ENCODE data around the gene COL6A2. TPM values are rescaled to one million over a fixed set of nuclear protein-coding genes. Genes with fewer than 3 reads are reported as not detected.
A peak's percentile ranks its signal among the peaks of the same experiment; 100 is the strongest.

The COL6A2 gene
- total and polyA plus RNA-seq, 4 donors = 88.8 to 466 (median 185) TPM

- no peaks in the 10 kb centered on the region for H3K9me3 ChIP-seq (ENCODE audit: control insufficient read depth, insufficient read depth, low read length)
- H3K27me3 ChIP-seq (ENCODE audit: control insufficient read depth, insufficient read depth, low read length) = no peaks in the 10 kb centered on the region
- no peak for DNase-seq (ENCODE audit: low read depth in 4 of 6, low spot score in 6 of 6)
- 91% methylated on average over 26 of the region's 27 CpGs for WGBS (ENCODE audit: insufficient coverage)
- H3K27ac ChIP-seq (ENCODE audit: low read depth, low read length) = no peak overlapping the region
- H3K36me3 ChIP-seq (ENCODE audit: control insufficient read depth, insufficient read depth, low read length) = peaks cover 25% of the 10 kb centered on the region
- no peak overlapping the region for H3K4me3 ChIP-seq (ENCODE audit: low read depth, low read length)
- H3K4me1 ChIP-seq (ENCODE audit: control insufficient read depth, insufficient read depth, low read length) = no peaks in the 10 kb centered on the region
These were observed 32.1 kb downstream of the COL6A2 start for GRCh38 chr21:46129846-46130651.

GRCh38 chr21:46130831-46131587, 33.1 kb downstream of the COL6A2 start:
- no peak overlapping the region for H3K27ac ChIP-seq (ENCODE audit: low read depth, low read length)
- no peak overlapping the region for H3K4me3 ChIP-seq (ENCODE audit: low read depth, low read length)
- no peaks in the 10 kb centered on the region for H3K27me3 ChIP-seq (ENCODE audit: control insufficient read depth, insufficient read depth, low read length)
- no peaks in the 10 kb centered on the region for H3K9me3 ChIP-seq (ENCODE audit: control insufficient read depth, insufficient read depth, low read length)
- no peaks in the 10 kb centered on the region for H3K4me1 ChIP-seq (ENCODE audit: control insufficient read depth, insufficient read depth, low read length)
- no peak for DNase-seq (ENCODE audit: low read depth in 4 of 6, low spot score in 6 of 6)
- WGBS (ENCODE audit: insufficient coverage) = 87% methylated on average over 21 of the region's 22 CpGs
- peaks cover 16% of the 10 kb centered on the region for H3K36me3 ChIP-seq (ENCODE audit: control insufficient read depth, insufficient read depth, low read length)

- peaks cover 11% of the 10 kb centered on the region for H3K36me3 ChIP-seq (ENCODE audit: control insufficient read depth, insufficient read depth, low read length)
- H3K4me3 ChIP-seq (ENCODE audit: low read depth, low read length) = no peak overlapping the region
- WGBS (ENCODE audit: insufficient coverage) = 99% methylated on average over 4 of the region's 4 CpGs
- H3K27me3 ChIP-seq (ENCODE audit: control insufficient read depth, insufficient read depth, low read length) = no peaks in the 10 kb centered on the region
- DNase-seq (ENCODE audit: low read depth in 4 of 6, low spot score in 6 of 6) = no peak
- H3K27ac ChIP-seq (ENCODE audit: low read depth, low read length) = no peak overlapping the region
- H3K9me3 ChIP-seq (ENCODE audit: control insufficient read depth, insufficient read depth, low read length) = no peaks in the 10 kb centered on the region
- H3K4me1 ChIP-seq (ENCODE audit: control insufficient read depth, insufficient read depth, low read length) = peaks cover 4% of the 10 kb centered on the region
These were observed 33.6 kb downstream of the COL6A2 start for GRCh38 chr21:46131588-46131837.

GRCh38 chr21:46131838-46132651, 34.1 kb downstream of the COL6A2 start:
- WGBS (ENCODE audit: insufficient coverage) = 96% methylated on average over 81 of the region's 85 CpGs
- Histone ChIP-seq H3K36me3 (ENCODE audit: control insufficient read depth, insufficient read depth, low read length) (peaks cover 8% of the 10 kb centered on the region), H3K27ac (ENCODE audit: low read depth, low read length) (no peak overlapping the region), H3K4me3 (ENCODE audit: low read depth, low read length) (no peak overlapping the region), H3K27me3 (ENCODE audit: control insufficient read depth, insufficient read depth, low read length) (no peaks in the 10 kb centered on the region), H3K9me3 (ENCODE audit: control insufficient read depth, insufficient read depth, low read length) (no peaks in the 10 kb centered on the region), H3K4me1 (ENCODE audit: control insufficient read depth, insufficient read depth, low read length) (peaks cover 8% of the 10 kb centered on the region)
- DNase-seq (ENCODE audit: low read depth in 4 of 6, low spot score in 6 of 6) = no peak

- no peak overlapping the region for H3K4me3 ChIP-seq (ENCODE audit: low read depth, low read length)
These were observed 38.0 kb downstream of the COL6A2 start for GRCh38 chr21:46135782-46136395.

GRCh38 chr21:46136739-46137349, 38.9 kb downstream of the COL6A2 start:
- Histone ChIP-seq H3K36me3 (ENCODE audit: control insufficient read depth, insufficient read depth, low read length) (peaks cover 8% of the 10 kb centered on the region), H3K4me1 (ENCODE audit: control insufficient read depth, insufficient read depth, low read length) (peaks cover 8% of the 10 kb centered on the region), H3K4me3 (ENCODE audit: low read depth, low read length) (no peak overlapping the region), H3K27ac (ENCODE audit: low read depth, low read length) (no peak overlapping the region), H3K27me3 (ENCODE audit: control insufficient read depth, insufficient read depth, low read length) (no peaks in the 10 kb centered on the region), H3K9me3 (ENCODE audit: control insufficient read depth, insufficient read depth, low read length) (no peaks in the 10 kb centered on the region)
- DNase-seq (ENCODE audit: low read depth in 4 of 6, low spot score in 6 of 6) = no peak
- 72% methylated on average over 22 of the region's 22 CpGs for WGBS (ENCODE audit: insufficient coverage)

More at GRCh38 chr21:46135782-46136395, 38.0 kb downstream of the COL6A2 start:
- WGBS (ENCODE audit: insufficient coverage) = 75% methylated on average over 1 of the region's 7 CpGs
- DNase-seq (ENCODE audit: low read depth in 4 of 6, low spot score in 6 of 6) = peak in 1 of 6 donors; percentile 76
- Histone ChIP-seq H3K27ac (ENCODE audit: low read depth, low read length) (no peak overlapping the region), H3K36me3 (ENCODE audit: control insufficient read depth, insufficient read depth, low read length) (peaks cover 8% of the 10 kb centered on the region), H3K4me1 (ENCODE audit: control insufficient read depth, insufficient read depth, low read length) (peaks cover 8% of the 10 kb centered on the region), H3K9me3 (ENCODE audit: control insufficient read depth, insufficient read depth, low read length) (no peaks in the 10 kb centered on the region), H3K27me3 (ENCODE audit: control insufficient read depth, insufficient read depth, low read length) (no peaks in the 10 kb centered on the region)

- no peaks in the 10 kb centered on the region for H3K9me3 ChIP-seq (ENCODE audit: control insufficient read depth, insufficient read depth, low read length)
- no peak overlapping the region for H3K4me3 ChIP-seq (ENCODE audit: low read depth, low read length)
- H3K4me1 ChIP-seq (ENCODE audit: control insufficient read depth, insufficient read depth, low read length) = peaks cover 8% of the 10 kb centered on the region
- H3K27ac ChIP-seq (ENCODE audit: low read depth, low read length) = no peak overlapping the region
- H3K36me3 ChIP-seq (ENCODE audit: control insufficient read depth, insufficient read depth, low read length) = peaks cover 5% of the 10 kb centered on the region
- no peaks in the 10 kb centered on the region for H3K27me3 ChIP-seq (ENCODE audit: control insufficient read depth, insufficient read depth, low read length)
- 83% methylated on average over 7 of the region's 7 CpGs for WGBS (ENCODE audit: insufficient coverage)
- no peak for DNase-seq (ENCODE audit: low read depth in 4 of 6, low spot score in 6 of 6)
These were observed 40.0 kb downstream of the COL6A2 start for GRCh38 chr21:46137908-46138307.

GRCh38 chr21:46138383-46138970, 40.6 kb downstream of the COL6A2 start:
- no peaks in the 10 kb centered on the region for H3K9me3 ChIP-seq (ENCODE audit: control insufficient read depth, insufficient read depth, low read length)
- peaks cover 5% of the 10 kb centered on the region for H3K36me3 ChIP-seq (ENCODE audit: control insufficient read depth, insufficient read depth, low read length)
- no peak for DNase-seq (ENCODE audit: low read depth in 4 of 6, low spot score in 6 of 6)
- WGBS (ENCODE audit: insufficient coverage) = 89% methylated on average over 24 of the region's 28 CpGs
- H3K27me3 ChIP-seq (ENCODE audit: control insufficient read depth, insufficient read depth, low read length) = no peaks in the 10 kb centered on the region
- H3K4me1 ChIP-seq (ENCODE audit: control insufficient read depth, insufficient read depth, low read length) = peaks cover 8% of the 10 kb centered on the region
- H3K4me3 ChIP-seq (ENCODE audit: low read depth, low read length) = no peak overlapping the region
- H3K27ac ChIP-seq (ENCODE audit: low read depth, low read length) = no peak overlapping the region

GRCh38 chr21:46139686-46140085, 41.8 kb downstream of the COL6A2 start:
- 83% methylated on average over 9 of the region's 15 CpGs for WGBS (ENCODE audit: insufficient coverage)
- no peak overlapping the region for H3K4me3 ChIP-seq (ENCODE audit: low read depth, low read length)

More at GRCh38 chr21:46139686-46140085, 41.8 kb downstream of the COL6A2 start:
- H3K27me3 ChIP-seq (ENCODE audit: control insufficient read depth, insufficient read depth, low read length) = no peaks in the 10 kb centered on the region
- H3K36me3 ChIP-seq (ENCODE audit: control insufficient read depth, insufficient read depth, low read length) = peaks cover 5% of the 10 kb centered on the region
- peaks cover 8% of the 10 kb centered on the region for H3K4me1 ChIP-seq (ENCODE audit: control insufficient read depth, insufficient read depth, low read length)
- H3K27ac ChIP-seq (ENCODE audit: low read depth, low read length) = no peak overlapping the region
- H3K9me3 ChIP-seq (ENCODE audit: control insufficient read depth, insufficient read depth, low read length) = no peaks in the 10 kb centered on the region
- DNase-seq (ENCODE audit: low read depth in 4 of 6, low spot score in 6 of 6) = no peak

Measured in spinal cord (tissue), 10 donors.